GM10266 (cell line): ENCODE measurements around the gene SMIM7.
A peak's percentile ranks its signal among the peaks of the same experiment; 100 is the strongest.

ENCODE experiments used
- DNase-seq: peaks from one replicate; pipeline ENCODE4 v3.0.0; 2012; ENCODE audit errors: extremely low spot score
- CTCF ChIP-seq: IDR thresholded peaks from 2 replicates; pipeline ENCODE4 v1.5.1; 2012; ENCODE audit warnings: mild to moderate bottlenecking, low read depth; ENCODE audit not compliant: control insufficient read depth, insufficient read depth; ENCODE audit errors: missing control alignments

Gene SMIM7

GRCh38 chr19:16627928-16628182, 32.1 kb downstream of the SMIM7 start:
- no peak for DNase-seq
- no peak for TF ChIP-seq CTCF

GRCh38 chr19:16627193-16627927, 32.6 kb downstream of the SMIM7 start:
- TF ChIP-seq CTCF = no peak
- no peak for DNase-seq

GRCh38 chr19:16626796-16627192, 33.1 kb downstream of the SMIM7 start:
- DNase-seq = no peak
- TF ChIP-seq CTCF = no peak

GRCh38 chr19:16625163-16625958, 34.6 kb downstream of the SMIM7 start:
- DNase-seq = no peak
- TF ChIP-seq CTCF = no peak

- DNase-seq = no peak
- no peak for TF ChIP-seq CTCF
These were observed 35.7 kb downstream of the SMIM7 start for GRCh38 chr19:16624236-16624635.

GRCh38 chr19:16623576-16623975, 36.4 kb downstream of the SMIM7 start:
- no peak for TF ChIP-seq CTCF
- peak; percentile 40 for DNase-seq

- no peak for DNase-seq
- TF ChIP-seq CTCF = no peak
These were observed 36.9 kb downstream of the SMIM7 start for GRCh38 chr19:16623066-16623465.
